ENCODE data around the gene SORBS1.

Gene SORBS1

DNA sequence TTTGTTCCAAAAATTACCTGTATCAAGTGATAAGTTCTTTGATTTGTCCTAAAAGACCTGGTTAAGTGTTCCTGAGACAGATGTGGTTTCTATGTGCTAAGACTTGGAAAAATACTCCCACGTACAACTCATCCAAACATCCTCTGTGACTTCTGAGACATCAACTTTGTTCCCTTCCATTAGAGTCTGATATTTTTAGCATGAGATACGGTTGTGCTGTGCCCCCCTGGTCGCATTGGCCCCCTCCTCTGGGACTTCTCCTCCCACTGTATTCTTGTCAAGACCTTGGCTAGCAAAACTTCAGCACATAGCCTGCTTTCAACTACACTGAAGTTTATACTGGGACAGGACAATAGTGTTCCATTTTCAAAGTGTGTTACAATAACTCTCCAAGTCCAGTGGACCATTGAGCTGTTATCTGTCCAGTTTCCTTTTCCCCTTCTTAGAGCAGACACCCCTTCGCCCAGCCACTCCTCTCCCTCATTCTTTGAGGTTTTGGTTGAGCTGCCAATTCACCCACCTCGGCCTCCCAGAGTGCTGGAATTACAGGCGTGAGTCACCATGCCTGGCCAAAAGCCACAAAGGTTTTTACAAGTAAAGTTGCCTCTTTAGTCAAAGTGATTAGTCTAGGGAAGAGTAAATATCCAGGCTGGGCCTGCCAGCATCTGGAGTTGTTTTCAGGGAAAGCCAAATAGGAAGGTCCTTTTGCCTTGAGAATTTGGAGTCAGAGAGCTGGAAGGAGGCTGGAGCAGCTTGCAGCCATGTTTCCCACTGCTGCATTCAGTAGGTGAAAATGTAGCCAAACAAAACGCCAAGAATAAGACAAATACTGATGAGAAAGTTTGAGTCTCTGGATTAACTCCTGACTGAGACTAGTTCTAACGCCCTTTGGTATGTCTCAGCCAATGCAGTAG is 252.5 kb downstream of the SORBS1 start (continued):
- TF ChIP-seq, protein P1, sequence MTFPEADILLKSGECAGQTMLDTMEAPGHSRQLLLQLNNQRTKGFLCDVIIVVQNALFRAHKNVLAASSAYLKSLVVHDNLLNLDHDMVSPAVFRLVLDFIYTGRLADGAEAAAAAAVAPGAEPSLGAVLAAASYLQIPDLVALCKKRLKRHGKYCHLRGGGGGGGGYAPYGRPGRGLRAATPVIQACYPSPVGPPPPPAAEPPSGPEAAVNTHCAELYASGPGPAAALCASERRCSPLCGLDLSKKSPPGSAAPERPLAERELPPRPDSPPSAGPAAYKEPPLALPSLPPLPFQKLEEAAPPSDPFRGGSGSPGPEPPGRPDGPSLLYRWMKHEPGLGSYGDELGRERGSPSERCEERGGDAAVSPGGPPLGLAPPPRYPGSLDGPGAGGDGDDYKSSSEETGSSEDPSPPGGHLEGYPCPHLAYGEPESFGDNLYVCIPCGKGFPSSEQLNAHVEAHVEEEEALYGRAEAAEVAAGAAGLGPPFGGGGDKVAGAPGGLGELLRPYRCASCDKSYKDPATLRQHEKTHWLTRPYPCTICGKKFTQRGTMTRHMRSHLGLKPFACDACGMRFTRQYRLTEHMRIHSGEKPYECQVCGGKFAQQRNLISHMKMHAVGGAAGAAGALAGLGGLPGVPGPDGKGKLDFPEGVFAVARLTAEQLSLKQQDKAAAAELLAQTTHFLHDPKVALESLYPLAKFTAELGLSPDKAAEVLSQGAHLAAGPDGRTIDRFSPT (tag by site-specific recombination; IDR thresholded peaks at IDR 0.05), result peak; percentile 98
- TF ChIP-seq ZNF561 (tag by site-specific recombination; IDR thresholded peaks at IDR 0.05; ENCODE audit: borderline replicate concordance) (0 out of 2 replicates have a peak, but pooled peaks have one; percentile 24), HOXA7 (CRISPR knock-in tag; IDR thresholded peaks at IDR 0.05; ENCODE audit: borderline replicate concordance) (no peak), ZBTB7A (tag by site-specific recombination; IDR thresholded peaks at IDR 0.05; ENCODE audit: low read depth) (no peak), ZBTB8A (tag by site-specific recombination; IDR thresholded peaks at IDR 0.05) (0 out of 2 replicates have a peak, but pooled peaks have one; percentile 23), ZFP37 (tag by site-specific recombination; IDR thresholded peaks at IDR 0.05) (no peak), ZNF302 (tag by site-specific recombination; IDR thresholded peaks at IDR 0.05; ENCODE audit: low read depth) (no peak), SALL2 (tag by site-specific recombination; IDR thresholded peaks at IDR 0.05; ENCODE audit: borderline replicate concordance) (no peak), ZBTB1 (tag by site-specific recombination; IDR thresholded peaks at IDR 0.05) (0 out of 2 replicates have a peak, but pooled peaks have one; percentile 34), SETDB1 (IDR thresholded peaks at IDR 0.05; ENCODE audit: insufficient read length, low read length) (no peak), ZNF624 (tag by site-specific recombination; IDR thresholded peaks at IDR 0.05) (no peak), ZNF776 (tag by site-specific recombination; IDR thresholded peaks at IDR 0.05; ENCODE audit: borderline replicate concordance) (no peak), ZSCAN16 (tag by site-specific recombination; IDR thresholded peaks at IDR 0.05) (no peak), GLI4 (tag by site-specific recombination; IDR thresholded peaks at IDR 0.05) (no peak), ZNF48 (tag by site-specific recombination; IDR thresholded peaks at IDR 0.05) (no peak), ZBTB17 (tag by site-specific recombination; IDR thresholded peaks at IDR 0.05) (peak; percentile 86), ZNF623 (tag by site-specific recombination; IDR thresholded peaks at IDR 0.05) (no peak), IKZF3 (tag by site-specific recombination; IDR thresholded peaks at IDR 0.05) (peak; percentile 86)
- TF ChIP-seq, protein P2, sequence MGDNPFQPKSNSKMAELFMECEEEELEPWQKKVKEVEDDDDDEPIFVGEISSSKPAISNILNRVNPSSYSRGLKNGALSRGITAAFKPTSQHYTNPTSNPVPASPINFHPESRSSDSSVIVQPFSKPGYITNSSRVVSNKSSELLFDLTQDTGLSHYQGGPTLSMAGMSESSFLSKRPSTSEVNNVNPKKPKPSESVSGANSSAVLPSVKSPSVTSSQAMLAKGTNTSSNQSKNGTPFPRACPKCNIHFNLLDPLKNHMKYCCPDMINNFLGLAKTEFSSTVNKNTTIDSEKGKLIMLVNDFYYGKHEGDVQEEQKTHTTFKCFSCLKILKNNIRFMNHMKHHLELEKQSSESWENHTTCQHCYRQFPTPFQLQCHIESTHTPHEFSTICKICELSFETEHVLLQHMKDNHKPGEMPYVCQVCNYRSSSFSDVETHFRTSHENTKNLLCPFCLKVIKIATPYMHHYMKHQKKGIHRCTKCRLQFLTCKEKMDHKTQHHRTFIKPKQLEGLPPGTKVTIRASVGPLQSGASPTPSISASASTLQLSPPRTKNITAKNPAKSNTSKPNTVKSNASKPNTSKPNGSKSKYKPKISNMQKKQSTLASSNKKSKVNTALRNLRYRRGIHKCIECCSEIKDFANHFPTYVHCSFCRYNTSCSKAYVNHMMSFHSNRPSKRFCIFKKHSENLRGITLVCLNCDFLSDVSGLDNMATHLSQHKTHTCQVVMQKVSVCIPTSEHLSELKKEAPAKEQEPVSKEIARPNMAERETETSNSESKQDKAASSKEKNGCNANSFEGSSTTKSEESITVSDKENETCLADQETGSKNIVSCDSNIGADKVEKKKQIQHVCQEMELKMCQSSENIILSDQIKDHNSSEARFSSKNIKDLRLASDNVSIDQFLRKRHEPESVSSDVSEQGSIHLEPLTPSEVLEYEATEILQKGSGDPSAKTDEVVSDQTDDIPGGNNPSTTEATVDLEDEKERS (tag by site-specific recombination; IDR thresholded peaks at IDR 0.05), result no peak
- TF ChIP-seq, protein P3, sequence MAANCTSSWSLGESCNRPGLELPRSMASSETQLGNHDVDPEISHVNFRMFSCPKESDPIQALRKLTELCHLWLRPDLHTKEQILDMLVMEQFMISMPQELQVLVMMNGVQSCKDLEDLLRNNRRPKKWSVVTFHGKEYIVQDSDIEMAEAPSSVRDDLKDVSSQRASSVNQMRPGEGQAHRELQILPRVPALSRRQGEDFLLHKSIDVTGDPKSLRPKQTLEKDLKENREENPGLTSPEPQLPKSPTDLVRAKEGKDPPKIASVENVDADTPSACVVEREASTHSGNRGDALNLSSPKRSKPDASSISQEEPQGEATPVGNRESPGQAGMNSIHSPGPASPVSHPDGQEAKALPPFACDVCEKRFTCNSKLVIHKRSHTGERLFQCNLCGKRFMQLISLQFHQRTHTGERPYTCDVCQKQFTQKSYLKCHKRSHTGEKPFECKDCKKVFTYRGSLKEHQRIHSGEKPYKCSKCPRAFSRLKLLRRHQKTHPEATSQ (tag by site-specific recombination; IDR thresholded peaks at IDR 0.05), result no peak
- TF ChIP-seq, protein P4, sequence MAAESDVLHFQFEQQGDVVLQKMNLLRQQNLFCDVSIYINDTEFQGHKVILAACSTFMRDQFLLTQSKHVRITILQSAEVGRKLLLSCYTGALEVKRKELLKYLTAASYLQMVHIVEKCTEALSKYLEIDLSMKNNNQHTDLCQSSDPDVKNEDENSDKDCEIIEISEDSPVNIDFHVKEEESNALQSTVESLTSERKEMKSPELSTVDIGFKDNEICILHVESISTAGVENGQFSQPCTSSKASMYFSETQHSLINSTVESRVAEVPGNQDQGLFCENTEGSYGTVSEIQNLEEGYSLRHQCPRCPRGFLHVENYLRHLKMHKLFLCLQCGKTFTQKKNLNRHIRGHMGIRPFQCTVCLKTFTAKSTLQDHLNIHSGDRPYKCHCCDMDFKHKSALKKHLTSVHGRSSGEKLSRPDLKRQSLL (tag by site-specific recombination; IDR thresholded peaks at IDR 0.05), result no peak
- TF ChIP-seq, protein P5, sequence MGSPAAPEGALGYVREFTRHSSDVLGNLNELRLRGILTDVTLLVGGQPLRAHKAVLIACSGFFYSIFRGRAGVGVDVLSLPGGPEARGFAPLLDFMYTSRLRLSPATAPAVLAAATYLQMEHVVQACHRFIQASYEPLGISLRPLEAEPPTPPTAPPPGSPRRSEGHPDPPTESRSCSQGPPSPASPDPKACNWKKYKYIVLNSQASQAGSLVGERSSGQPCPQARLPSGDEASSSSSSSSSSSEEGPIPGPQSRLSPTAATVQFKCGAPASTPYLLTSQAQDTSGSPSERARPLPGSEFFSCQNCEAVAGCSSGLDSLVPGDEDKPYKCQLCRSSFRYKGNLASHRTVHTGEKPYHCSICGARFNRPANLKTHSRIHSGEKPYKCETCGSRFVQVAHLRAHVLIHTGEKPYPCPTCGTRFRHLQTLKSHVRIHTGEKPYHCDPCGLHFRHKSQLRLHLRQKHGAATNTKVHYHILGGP (tag by site-specific recombination; IDR thresholded peaks at IDR 0.05), result no peak
- TF ChIP-seq, protein P6, sequence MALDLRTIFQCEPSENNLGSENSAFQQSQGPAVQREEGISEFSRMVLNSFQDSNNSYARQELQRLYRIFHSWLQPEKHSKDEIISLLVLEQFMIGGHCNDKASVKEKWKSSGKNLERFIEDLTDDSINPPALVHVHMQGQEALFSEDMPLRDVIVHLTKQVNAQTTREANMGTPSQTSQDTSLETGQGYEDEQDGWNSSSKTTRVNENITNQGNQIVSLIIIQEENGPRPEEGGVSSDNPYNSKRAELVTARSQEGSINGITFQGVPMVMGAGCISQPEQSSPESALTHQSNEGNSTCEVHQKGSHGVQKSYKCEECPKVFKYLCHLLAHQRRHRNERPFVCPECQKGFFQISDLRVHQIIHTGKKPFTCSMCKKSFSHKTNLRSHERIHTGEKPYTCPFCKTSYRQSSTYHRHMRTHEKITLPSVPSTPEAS (tag by site-specific recombination; IDR thresholded peaks at IDR 0.05), result no peak
- TF ChIP-seq, protein P7, sequence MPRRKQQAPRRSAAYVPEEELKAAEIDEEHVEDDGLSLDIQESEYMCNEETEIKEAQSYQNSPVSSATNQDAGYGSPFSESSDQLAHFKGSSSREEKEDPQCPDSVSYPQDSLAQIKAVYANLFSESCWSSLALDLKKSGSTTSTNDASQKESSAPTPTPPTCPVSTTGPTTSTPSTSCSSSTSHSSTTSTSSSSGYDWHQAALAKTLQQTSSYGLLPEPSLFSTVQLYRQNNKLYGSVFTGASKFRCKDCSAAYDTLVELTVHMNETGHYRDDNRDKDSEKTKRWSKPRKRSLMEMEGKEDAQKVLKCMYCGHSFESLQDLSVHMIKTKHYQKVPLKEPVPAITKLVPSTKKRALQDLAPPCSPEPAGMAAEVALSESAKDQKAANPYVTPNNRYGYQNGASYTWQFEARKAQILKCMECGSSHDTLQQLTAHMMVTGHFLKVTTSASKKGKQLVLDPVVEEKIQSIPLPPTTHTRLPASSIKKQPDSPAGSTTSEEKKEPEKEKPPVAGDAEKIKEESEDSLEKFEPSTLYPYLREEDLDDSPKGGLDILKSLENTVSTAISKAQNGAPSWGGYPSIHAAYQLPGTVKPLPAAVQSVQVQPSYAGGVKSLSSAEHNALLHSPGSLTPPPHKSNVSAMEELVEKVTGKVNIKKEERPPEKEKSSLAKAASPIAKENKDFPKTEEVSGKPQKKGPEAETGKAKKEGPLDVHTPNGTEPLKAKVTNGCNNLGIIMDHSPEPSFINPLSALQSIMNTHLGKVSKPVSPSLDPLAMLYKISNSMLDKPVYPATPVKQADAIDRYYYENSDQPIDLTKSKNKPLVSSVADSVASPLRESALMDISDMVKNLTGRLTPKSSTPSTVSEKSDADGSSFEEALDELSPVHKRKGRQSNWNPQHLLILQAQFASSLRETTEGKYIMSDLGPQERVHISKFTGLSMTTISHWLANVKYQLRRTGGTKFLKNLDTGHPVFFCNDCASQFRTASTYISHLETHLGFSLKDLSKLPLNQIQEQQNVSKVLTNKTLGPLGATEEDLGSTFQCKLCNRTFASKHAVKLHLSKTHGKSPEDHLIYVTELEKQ (tag by site-specific recombination; IDR thresholded peaks at IDR 0.05; ENCODE audit: borderline replicate concordance), result peak; percentile 76

Measured in HEK293 (cell line).